GM12878 (cell line): Measurements from ENCODE around the gene CARM1. TPM values are rescaled to one million over a fixed set of nuclear protein-coding genes. Genes with fewer than 3 reads are reported as not detected.

Source experiments
- ATAC-seq: fragments of 200-7000 bp; cut with Tn5 transposase; 3 replicates; pipeline ENCODE4 v1.9.1; 2020; ENCODE audit warnings: mild to moderate bottlenecking, moderate library complexity
- BruUV-seq: library from RNA; stranded (reverse); fragments of 400-500 nt; replicated peaks from 2 replicates; lab custom pipeline; 2021; lab: Mats Ljungman, UMichigan
- CTCF ChIA-PET: fragments of 300-600 bp; sonication (Branson Sonifier 250); formaldehyde crosslinking; extraction: SDS; loops from one replicate; lab custom pipeline; 2021; ENCODE audit warnings: inconsistent platforms; lab: Yijun Ruan, JAX
- POLR2A ChIA-PET: fragments of 350-600 bp; formaldehyde crosslinking; extraction: SDS; loops from one replicate; lab custom pipeline; 2021; ENCODE audit warnings: inconsistent platforms; lab: Charles Lee
- RAD21 ChIA-PET: fragments of 300-600 bp; sonication (Branson Sonifier 250); formaldehyde crosslinking; loops from one replicate; lab custom pipeline; 2023; ENCODE audit warnings: antibody characterized with exemption; ENCODE audit not compliant: unreplicated experiment; lab: Charles Lee
- SMC1A ChIA-PET: fragments of 300-600 bp; sonication (Branson Sonifier 250); formaldehyde crosslinking; loops from one replicate; lab custom pipeline; 2023; ENCODE audit not compliant: unreplicated experiment, uncharacterized antibody; lab: Charles Lee
- DNase-seq: peaks from one replicate; pipeline ENCODE4 v3.0.0-alpha.2; 2011; ENCODE audit warnings: low read depth, low spot score
- FAIRE-seq: peaks from 3 replicates; lab custom pipeline; 2011; peaks lifted over from hg19 to GRCh38; lab: Jason Lieb, UNC
- H2AFZ ChIP-seq: 2 replicates; pipeline ENCODE4 v1.6.0; 2011; ENCODE audit warnings: low read depth, low read length, control low read depth; ENCODE audit not compliant: control insufficient read depth
- H3K27ac ChIP-seq: 2 replicates; pipeline ENCODE4 v1.5.1; 2011; ENCODE audit warnings: control low read depth; ENCODE audit not compliant: control insufficient read depth, insufficient read depth
- H3K27me3 ChIP-seq, 2 experiments: replicated peaks in 1 of 2; 2 replicates each; pipeline versions ENCODE4 v1.6.0 to v1.6.1; 2011; ENCODE audit warnings: low read length in 1 of 2; ENCODE audit not compliant: control insufficient read depth in 2 of 2, insufficient read depth in 2 of 2
- H3K36me3 ChIP-seq, 2 experiments: 2 replicates each; pipeline ENCODE4 v1.5.1; 2011; ENCODE audit warnings: low read length in 1 of 2; ENCODE audit not compliant: control insufficient read depth in 2 of 2, insufficient read depth in 2 of 2
- H3K4me1 ChIP-seq: 2 replicates; pipeline ENCODE4 v1.6.1; 2011; ENCODE audit warnings: mild to moderate bottlenecking, low read length, moderate library complexity, mixed read lengths; ENCODE audit not compliant: control insufficient read depth, insufficient read depth
- H3K4me2 ChIP-seq: 2 replicates; pipeline ENCODE4 v1.6.0; 2011; ENCODE audit warnings: control low read depth; ENCODE audit not compliant: control insufficient read depth, insufficient read depth
- H3K4me3 ChIP-seq: fragments of 200-600 bp; sonication (generic); 2 replicates; pipeline ENCODE4 v1.5.1; 2016
- H3K79me2 ChIP-seq: 2 replicates; pipeline ENCODE4 v1.6.0; 2011; ENCODE audit warnings: low read length; ENCODE audit not compliant: control insufficient read depth, insufficient read depth
- H3K9ac ChIP-seq: 2 replicates; pipeline ENCODE4 v1.8.0; 2011; ENCODE audit warnings: low read length, control low read depth, mixed read lengths; ENCODE audit not compliant: control insufficient read depth, insufficient read depth
- H3K9me3 ChIP-seq: replicated peaks from 3 replicates; pipeline ENCODE4 v1.5.1; 2011; ENCODE audit warnings: mild to moderate bottlenecking, low read length; ENCODE audit not compliant: control insufficient read depth, insufficient read depth
- H4K20me1 ChIP-seq: 2 replicates; pipeline ENCODE4 v1.6.0; 2011; ENCODE audit not compliant: control insufficient read depth, insufficient read depth
- EED ChIP-seq: sonication (generic); IDR thresholded peaks from 2 replicates; pipeline ENCODE4 v1.6.1; 2016; ENCODE audit warnings: antibody characterized with exemption, low read depth
- FOXM1 ChIP-seq: IDR thresholded peaks from 2 replicates; pipeline ENCODE4 v1.6.1; 2012; ENCODE audit warnings: low read depth, mild to moderate bottlenecking, inconsistent platforms, low read length, moderate library complexity
- NFYB ChIP-seq: IDR thresholded peaks from 2 replicates; pipeline ENCODE4 v1.6.1; 2011; ENCODE audit warnings: low read depth, mild to moderate bottlenecking, low read length, improper control_type of control experiment, moderate library complexity; ENCODE audit not compliant: insufficient read depth
- PAX8 ChIP-seq: fragments of 450-650 bp; IDR thresholded peaks from 2 replicates; pipeline ENCODE4 v1.6.1; 2017; ENCODE audit warnings: mild to moderate bottlenecking, moderate library complexity
- POLR2A ChIP-seq: IDR thresholded peaks from 2 replicates; pipeline ENCODE4 v1.6.1; 2011; ENCODE audit warnings: low read depth, mild to moderate bottlenecking, low read length
- RBBP5 ChIP-seq: fragments of 200-600 bp; sonication (generic); conservative IDR thresholded peaks from 2 replicates; pipeline ENCODE4 v1.6.1; 2016
- RELA ChIP-seq: fragments of 450-650 bp; IDR thresholded peaks from 2 replicates; pipeline ENCODE4 v1.8.0; 2014; ENCODE audit warnings: borderline replicate concordance; ENCODE audit not compliant: partially characterized antibody
- ZBTB40 ChIP-seq: fragments of 450-650 bp; IDR thresholded peaks from 2 replicates; pipeline ENCODE4 v1.6.1; 2016; ENCODE audit warnings: mild to moderate bottlenecking, moderate library complexity, borderline replicate concordance
- ZNF207 ChIP-seq: fragments of 450-650 bp; IDR thresholded peaks from 2 replicates; pipeline ENCODE4 v1.6.1; 2014; ENCODE audit warnings: antibody characterized with exemption, mild to moderate bottlenecking, borderline replicate concordance
- WGBS: methylation state at CpG from one replicate; pipeline ENCODE4 v1.1.6; 2016; ENCODE audit warnings: low lambda C conversion rate; ENCODE audit not compliant: insufficient replicate concordance, insufficient coverage; ENCODE audit errors: missing lambda C conversion rate; 5-methylcytosine and 5-hydroxymethylcytosine counted together
- in situ Hi-C: fragments of 300-500 bp; cut with MboI; formaldehyde crosslinking; loops from 9 replicates; pipeline ENCODE4 v1.14.3; 2018; ENCODE audit warnings: mixed read lengths
- intact Hi-C: fragments of 100-400 bp; cut with micrococcal nuclease; formaldehyde crosslinking; loops from one replicate; pipeline ENCODE4 v1.14.2; 2022; ENCODE audit not compliant: unreplicated experiment
- polyA plus RNA-seq, 11 experiments: library from polyadenylated mRNA; depleted of rRNA in 4 of 11; unstranded in 6 of 11; stranded (reverse) in 5 of 11; fragments of >200 nt; fragmentation: Nextera tagmentation in 4 of 11; fragmentation: Illumina TruSeq in 1 of 11; extraction: Ambion mirVana in 4 of 11; extraction: Trizol in 1 of 11; gene quantifications; 1 replicate in 1 of 11; 2 replicates in 10 of 11; pipeline versions ENCODE4 v1.2.1 to v1.2.3, GENCODE V29; 2011 to 2016; ENCODE audit warnings: inconsistent platforms in 2 of 11, missing spikeins in 2 of 11, low read depth in 1 of 11
- total RNA-seq, 4 experiments: library from RNA; depleted of rRNA in 3 of 4; stranded (reverse); fragments of >200 nt in 3 of 4; fragmentation: Illumina TruSeq in 1 of 4; extraction: Trizol in 1 of 4; gene quantifications; 2 replicates each; pipeline versions ENCODE4 v1.2.1 to v1.2.3, GENCODE V29; 2013 to 2021
- TF ChIP-seq, protein P1 (sequence below): IDR thresholded peaks from 2 replicates; pipeline ENCODE4 v1.6.1; 2011; ENCODE audit warnings: borderline replicate concordance, low read depth, mild to moderate bottlenecking, moderate library complexity, low read length; ENCODE audit not compliant: insufficient read depth, poor library complexity, severe bottlenecking

The CARM1 gene
- total and polyA plus RNA-seq, 10 of the 15 experiments (the other 5 are each of a cell fraction or from before 2014, with no cell fraction given) = 0.45 to 116 (median 39.7) TPM

DNA sequence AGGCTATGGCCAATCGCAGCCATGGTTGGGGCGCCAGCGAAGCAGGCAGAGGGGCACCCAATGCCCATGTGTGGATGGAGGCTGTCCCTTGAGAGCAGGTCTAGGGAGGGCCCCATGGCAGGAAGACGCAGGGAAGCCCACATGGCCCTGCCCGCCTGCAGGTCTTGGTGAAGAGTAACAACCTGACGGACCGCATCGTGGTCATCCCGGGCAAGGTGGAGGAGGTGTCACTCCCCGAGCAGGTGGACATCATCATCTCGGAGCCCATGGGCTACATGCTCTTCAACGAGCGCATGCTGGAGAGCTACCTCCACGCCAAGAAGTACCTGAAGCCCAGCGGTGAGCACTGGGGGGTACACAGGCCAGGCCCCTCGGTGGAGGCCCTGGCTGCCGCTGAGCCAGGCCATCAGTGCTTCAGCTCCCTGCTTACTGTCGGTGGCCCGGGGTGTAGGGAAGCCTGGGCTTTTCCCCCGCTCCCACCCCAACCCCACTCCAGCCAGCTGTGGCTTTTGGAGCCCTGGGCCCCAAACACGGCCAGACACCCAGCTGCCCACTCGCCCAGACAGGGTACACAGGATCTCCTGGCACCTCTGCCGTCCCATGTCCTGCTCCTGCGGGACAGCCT is 42.5 kb downstream of the CARM1 start:
- Histone ChIP-seq H3K4me2 (no peak overlapping the region), H3K79me2 (no peaks in the 10 kb centered on the region), H3K27ac (no peak overlapping the region), H3K9ac (no peak overlapping the region), H3K4me3 (no peak overlapping the region), H3K27me3 (no peaks in the 10 kb centered on the region), H3K4me1 (no peaks in the 10 kb centered on the region), H4K20me1 (no peaks in the 10 kb centered on the region), H3K9me3 (no peaks in the 10 kb centered on the region), H3K36me3 (peaks cover 12 to 44% of the 10 kb centered on the region in 2 experiments), H2AFZ (no peak overlapping the region)
- in situ Hi-C loops = no loop called here
- WGBS = 95% methylated on average over 24 of the region's 24 CpGs
- ChIA-PET CTCF (no interaction called here), POLR2A (interaction anchor here (0.6 kb wide), 1 partner anchor 12 kb away, joined by 3 read pairs; no protein-coding TSS in a partner anchor), RAD21 (no interaction called here), SMC1A (no interaction called here)
- BruUV-seq = no TSS peak
- intact Hi-C loops = no loop called here
- 0 out of 2 replicates have a peak, but pooled peaks have one; percentile 0 for TF ChIP-seq POLR2A
- TF ChIP-seq EED = no peak
- no peak for TF ChIP-seq ZNF207
- TF ChIP-seq FOXM1 = no peak
- TF ChIP-seq NFYB = no peak
- DNase-seq = no peak
- ATAC-seq = no peak
- FAIRE-seq = no peak

- RAD21 ChIA-PET = no interaction called here
- SMC1A ChIA-PET = no interaction called here
- no peak for DNase-seq
- CTCF ChIA-PET = no interaction called here
- 93% methylated on average over 18 of the region's 19 CpGs for WGBS
- no peak overlapping the region for H2AFZ ChIP-seq
- no peaks in the 10 kb centered on the region for H3K79me2 ChIP-seq
- no peak overlapping the region for H3K9ac ChIP-seq
- H3K27ac ChIP-seq = no peak overlapping the region
- H3K9me3 ChIP-seq = no peaks in the 10 kb centered on the region
- in situ Hi-C loops = no loop called here
- POLR2A ChIA-PET = no interaction called here
- H3K4me1 ChIP-seq = no peaks in the 10 kb centered on the region
- FAIRE-seq = no peak
- H4K20me1 ChIP-seq = no peaks in the 10 kb centered on the region
- ATAC-seq = no peak
- BruUV-seq = no TSS peak
- no peaks in the 10 kb centered on the region for H3K27me3 ChIP-seq
- H3K36me3 ChIP-seq = peaks cover 12 to 48% of the 10 kb centered on the region in 2 experiments
- H3K4me3 ChIP-seq = no peak overlapping the region
- intact Hi-C loops = no loop called here
- no peak overlapping the region for H3K4me2 ChIP-seq
- TF ChIP-seq, protein P1, sequence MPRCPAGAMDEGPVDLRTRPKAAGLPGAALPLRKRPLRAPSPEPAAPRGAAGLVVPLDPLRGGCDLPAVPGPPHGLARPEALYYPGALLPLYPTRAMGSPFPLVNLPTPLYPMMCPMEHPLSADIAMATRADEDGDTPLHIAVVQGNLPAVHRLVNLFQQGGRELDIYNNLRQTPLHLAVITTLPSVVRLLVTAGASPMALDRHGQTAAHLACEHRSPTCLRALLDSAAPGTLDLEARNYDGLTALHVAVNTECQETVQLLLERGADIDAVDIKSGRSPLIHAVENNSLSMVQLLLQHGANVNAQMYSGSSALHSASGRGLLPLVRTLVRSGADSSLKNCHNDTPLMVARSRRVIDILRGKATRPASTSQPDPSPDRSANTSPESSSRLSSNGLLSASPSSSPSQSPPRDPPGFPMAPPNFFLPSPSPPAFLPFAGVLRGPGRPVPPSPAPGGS = no peak
- no peak for TF ChIP-seq RBBP5
- TF ChIP-seq PAX8 = no peak
- TF ChIP-seq RELA = no peak
- TF ChIP-seq ZBTB40 = no peak
Observed at GRCh38 chr19:10915130-10916091, 44.1 kb downstream of the CARM1 start.
